HG03135 (cell line): ENCODE data around the gene ZNF277.

Experiments used
- ATAC-seq: cut with Tn5 transposase; IDR thresholded peaks from one replicate; pipeline ENCODE4 v1.9.1; 2021; ENCODE audit warnings: mild to moderate bottlenecking, moderate library complexity; ENCODE audit not compliant: unreplicated experiment

The ZNF277 gene

DNA sequence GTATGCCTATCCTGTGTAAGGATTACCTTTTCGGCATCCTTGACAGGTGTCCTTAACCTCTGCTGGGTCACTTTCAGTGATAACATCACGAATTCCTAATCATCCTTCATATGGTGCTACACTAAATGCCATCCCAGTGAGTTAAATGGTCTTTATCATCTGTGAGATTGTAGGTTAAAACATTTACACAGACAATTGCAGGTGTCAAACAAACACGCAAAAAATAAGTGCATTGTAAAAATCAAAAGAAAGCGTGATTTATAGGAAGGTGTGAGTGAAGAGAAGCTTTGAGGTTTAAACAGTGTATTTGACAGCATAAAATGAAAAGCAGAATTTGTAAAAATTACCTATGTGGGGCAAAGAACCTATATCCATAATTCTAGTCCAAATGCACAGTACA lies 132.3 kb downstream of the ZNF277 start:
- ATAC-seq = no peak

- no peak for ATAC-seq
These were observed 135.0 kb downstream of the ZNF277 start for GRCh38 chr7:112341464-112341863.

- no peak for ATAC-seq
These were observed 140.0 kb downstream of the ZNF277 start for GRCh38 chr7:112346381-112347060.

DNA sequence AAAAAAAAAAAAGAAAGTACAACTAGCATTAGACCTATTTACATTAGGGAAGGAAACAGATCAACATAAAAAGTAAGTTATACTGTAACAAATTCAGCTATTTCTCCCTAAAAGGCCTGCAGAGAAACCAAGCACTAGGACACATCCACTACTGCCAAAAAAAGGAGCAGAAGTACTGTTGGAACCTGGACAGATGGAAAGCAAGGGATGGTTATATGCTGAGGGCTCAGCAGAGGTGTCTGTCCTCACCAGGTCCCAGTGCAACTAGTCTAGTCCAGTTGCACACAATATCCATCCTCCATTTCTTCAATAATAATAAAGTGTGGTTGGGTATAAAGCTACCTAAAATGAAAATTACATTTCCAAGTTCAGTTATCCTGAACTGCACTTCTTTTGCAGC lies 140.6 kb downstream of the ZNF277 start:
- ATAC-seq = no peak

- ATAC-seq = no peak
These were observed 144.1 kb downstream of the ZNF277 start for GRCh38 chr7:112350585-112350984.

GRCh38 chr7:112356596-112356995 lies 150.1 kb downstream of the ZNF277 start:
- no peak for ATAC-seq

DNA sequence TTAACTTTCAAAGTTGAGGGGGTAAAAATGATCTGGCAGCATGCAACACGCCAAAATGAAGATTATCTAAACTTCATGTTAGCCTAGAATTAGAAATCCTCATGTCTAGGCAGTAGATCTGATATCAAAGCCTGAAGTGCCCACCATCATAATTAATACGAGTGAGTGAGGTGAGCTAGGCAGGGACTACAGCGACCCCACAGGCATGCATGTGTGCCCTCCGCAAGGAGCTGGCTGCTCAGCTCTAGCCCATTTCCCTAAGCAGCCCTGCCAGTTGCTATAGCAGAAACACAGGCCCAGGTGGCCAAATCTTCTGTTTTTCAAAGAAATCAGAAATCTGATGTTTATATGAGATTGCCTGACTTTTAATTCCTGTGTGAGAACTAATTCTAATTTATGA lies 150.6 kb downstream of the ZNF277 start:
- no peak for ATAC-seq

- no peak for ATAC-seq
These were observed 152.0 kb downstream of the ZNF277 start for GRCh38 chr7:112358513-112358912.

GRCh38 chr7:112359086-112359485 lies 152.6 kb downstream of the ZNF277 start:
- ATAC-seq = no peak

GRCh38 chr7:112360681-112361080 lies 154.2 kb downstream of the ZNF277 start:
- ATAC-seq = no peak

GRCh38 chr7:112361154-112361553 lies 154.7 kb downstream of the ZNF277 start:
- ATAC-seq = no peak

DNA sequence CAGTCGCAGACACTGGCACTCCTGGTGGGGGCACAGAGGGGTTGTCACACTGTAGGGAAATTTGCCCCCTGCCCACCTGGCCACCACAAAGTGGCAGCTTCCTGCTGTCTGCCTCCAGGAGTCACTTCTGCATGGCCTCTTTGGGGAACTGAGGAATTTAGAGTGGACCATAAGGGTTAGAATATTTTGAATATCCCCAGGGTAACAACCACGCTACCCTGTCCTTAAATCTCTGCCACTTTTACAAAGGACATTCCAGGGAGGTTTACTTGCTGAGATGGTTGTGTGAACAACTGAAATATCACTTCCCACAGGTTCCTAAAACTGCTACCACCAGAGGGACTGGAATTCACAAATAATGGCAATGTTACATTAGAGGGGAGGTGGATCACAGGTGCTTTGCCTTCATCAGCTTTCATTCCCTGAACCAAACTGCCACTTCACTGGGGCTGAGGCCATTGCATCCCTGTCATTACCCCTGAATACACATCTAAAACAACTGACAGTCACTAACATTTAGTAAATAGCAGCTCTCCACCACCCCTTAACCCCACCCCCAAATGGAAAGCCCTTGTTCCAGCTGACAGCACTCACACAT lies 155.7 kb downstream of the ZNF277 start:
- no peak for ATAC-seq

- ATAC-seq = no peak
These were observed 156.2 kb downstream of the ZNF277 start for GRCh38 chr7:112362731-112363131.

- no peak for ATAC-seq
These were observed 157.9 kb downstream of the ZNF277 start for GRCh38 chr7:112364388-112364787.

- no peak for ATAC-seq
These were observed 159.1 kb downstream of the ZNF277 start for GRCh38 chr7:112365551-112365950.

DNA sequence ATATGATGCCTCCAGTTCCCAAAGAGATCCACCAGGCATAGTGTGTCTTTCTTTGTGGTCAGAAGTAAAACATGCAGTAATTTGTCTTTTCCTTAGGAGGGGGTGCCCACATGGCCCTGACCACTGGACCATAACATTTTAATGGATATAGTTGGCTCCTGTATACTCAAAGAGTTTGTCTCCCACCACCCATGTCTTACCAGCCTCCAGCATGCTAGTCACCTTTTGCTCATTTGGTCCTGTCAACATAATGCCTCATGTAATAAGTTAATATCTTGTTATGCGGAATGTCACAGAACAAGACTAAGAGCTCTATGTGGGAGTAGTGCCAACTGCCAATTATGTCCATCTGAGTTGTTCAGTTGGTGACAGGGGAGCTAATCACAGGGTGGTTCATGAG lies 160.4 kb downstream of the ZNF277 start:
- no peak for ATAC-seq

GRCh38 chr7:112370436-112370835 lies 163.9 kb downstream of the ZNF277 start:
- no peak for ATAC-seq

- ATAC-seq = no peak
These were observed 165.2 kb downstream of the ZNF277 start for GRCh38 chr7:112371701-112372100.

GRCh38 chr7:112372101-112372500 lies 165.6 kb downstream of the ZNF277 start:
- ATAC-seq = no peak

GRCh38 chr7:112377593-112377992 lies 171.1 kb downstream of the ZNF277 start:
- ATAC-seq = no peak

GRCh38 chr7:112381311-112382091 lies 175.0 kb downstream of the ZNF277 start:
- ATAC-seq = no peak
